HG03571 (cell line): ENCODE measurements around the gene DNAI2.

Experiments
- ATAC-seq: cut with Tn5 transposase; IDR thresholded peaks from one replicate; pipeline ENCODE4 v1.9.1; 2021; ENCODE audit not compliant: unreplicated experiment

DNAI2 gene

GRCh38 chr17:74304184-74304583, 30.1 kb downstream of the DNAI2 start:
- ATAC-seq = no peak

- ATAC-seq = no peak
Measured at GRCh38 chr17:74305865-74306654, 32.0 kb downstream of the DNAI2 start.

GRCh38 chr17:74307984-74308773, 34.1 kb downstream of the DNAI2 start:
- no peak for ATAC-seq

- ATAC-seq = no peak
Measured at GRCh38 chr17:74309902-74310301, 35.9 kb downstream of the DNAI2 start.

GRCh38 chr17:74314877-74315276, 40.8 kb downstream of the DNAI2 start:
- ATAC-seq = no peak

GRCh38 chr17:74316220-74316619, 42.2 kb downstream of the DNAI2 start:
- no peak for ATAC-seq

GRCh38 chr17:74317071-74317470, 43.0 kb downstream of the DNAI2 start:
- no peak for ATAC-seq

- ATAC-seq = no peak
Measured at GRCh38 chr17:74318391-74318790, 44.4 kb downstream of the DNAI2 start.

GRCh38 chr17:74324521-74324920, 50.5 kb downstream of the DNAI2 start:
- ATAC-seq = no peak

- ATAC-seq = no peak
Measured at GRCh38 chr17:74325376-74325742, 51.3 kb downstream of the DNAI2 start.

- ATAC-seq = no peak
Measured at GRCh38 chr17:74325743-74326379, 51.8 kb downstream of the DNAI2 start, which contains the start of gene KIF19. Gene KIF19, plus strand, starts transcription at chr17:74326226. Its CDS starts 124 bp downstream, at chr17:74326350.

GRCh38 chr17:74326506-74326905, 52.5 kb downstream of the DNAI2 start:
- no peak for ATAC-seq

- ATAC-seq = no peak
Measured at GRCh38 chr17:74328487-74328886, 54.5 kb downstream of the DNAI2 start.

- no peak for ATAC-seq
Measured at GRCh38 chr17:74329378-74329777, 55.3 kb downstream of the DNAI2 start.

- ATAC-seq = no peak
Measured at GRCh38 chr17:74330446-74330845, 56.4 kb downstream of the DNAI2 start.

GRCh38 chr17:74332017-74332650, 58.1 kb downstream of the DNAI2 start:
- ATAC-seq = no peak

GRCh38 chr17:74332763-74333283, 58.8 kb downstream of the DNAI2 start:
- no peak for ATAC-seq

- no peak for ATAC-seq
Measured at GRCh38 chr17:74334393-74335039, 60.5 kb downstream of the DNAI2 start.

- no peak for ATAC-seq
Measured at GRCh38 chr17:74335529-74336062, 61.6 kb downstream of the DNAI2 start.

GRCh38 chr17:74336307-74336706, 62.3 kb downstream of the DNAI2 start:
- no peak for ATAC-seq
